AG10803 (cell line): ENCODE measurements around the gene DIAPH2.

Source experiments
- DNase-seq: peaks from one replicate; pipeline ENCODE4 v3.0.0; 2010; ENCODE audit warnings: low read depth
- H3K4me3 ChIP-seq: 2 replicates; pipeline ENCODE4 v1.5.1; 2011; ENCODE audit warnings: mild to moderate bottlenecking, low read length, control low read depth
- CTCF ChIP-seq: conservative IDR thresholded peaks from 2 replicates; pipeline ENCODE4 v1.5.1; 2011; ENCODE audit warnings: mild to moderate bottlenecking, low read length, control low read depth, inconsistent platforms

Gene DIAPH2

DNA sequence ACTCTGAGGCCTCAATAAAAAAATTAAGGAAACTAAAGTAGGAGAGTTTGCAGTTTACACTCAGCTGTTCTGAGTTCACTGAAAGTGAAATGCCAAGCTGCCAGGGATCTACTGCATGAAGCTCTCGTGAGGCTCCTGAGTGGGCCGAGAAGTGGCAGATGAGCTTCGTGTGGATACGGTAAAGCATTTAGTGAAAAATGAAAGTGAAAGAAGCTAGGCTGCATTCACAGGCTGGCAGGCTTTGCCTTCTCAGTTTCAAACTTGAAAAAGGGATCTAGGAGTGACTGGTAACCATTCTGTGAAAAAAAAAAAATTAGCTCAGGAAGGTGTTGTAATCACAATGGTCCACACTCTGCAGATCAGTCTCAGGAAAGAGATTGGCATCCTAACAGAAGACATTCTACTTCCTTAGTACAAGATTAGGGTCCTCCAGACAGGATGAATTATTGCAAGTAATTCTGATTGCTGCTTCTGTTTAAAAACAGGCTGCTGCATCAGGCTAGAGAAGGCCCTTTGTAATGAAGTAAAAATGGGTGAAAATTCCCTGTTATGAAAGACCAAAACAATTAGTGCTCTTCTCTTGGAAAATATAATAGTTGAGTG lies 879.0 kb downstream of the DIAPH2 start:
- no peak for TF ChIP-seq CTCF
- H3K4me3 ChIP-seq, result peak overlapping the region; percentile 35
- DNase-seq, result peak; percentile 61

DNA sequence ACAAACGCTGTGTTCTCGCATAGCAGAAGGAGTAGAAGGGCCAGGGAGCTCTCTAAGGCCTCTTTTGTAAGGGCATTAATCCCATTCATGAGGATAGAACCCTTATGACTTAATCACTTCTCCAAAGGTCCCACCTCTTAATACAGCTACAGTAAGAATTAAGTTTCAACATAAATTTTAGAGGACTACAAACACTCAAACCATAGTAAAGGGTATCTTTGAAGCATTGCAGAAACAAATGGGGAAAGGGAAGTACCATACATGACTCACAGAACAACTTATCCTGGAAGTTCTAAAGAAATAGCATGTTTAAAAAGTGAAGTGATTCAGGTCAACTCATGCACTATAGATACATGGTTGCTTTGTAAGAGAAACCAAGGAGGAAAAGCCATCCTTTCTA lies 879.9 kb downstream of the DIAPH2 start:
- TF ChIP-seq CTCF, result no peak
- peak; percentile 4 for DNase-seq
- no peak overlapping the region for H3K4me3 ChIP-seq

DNA sequence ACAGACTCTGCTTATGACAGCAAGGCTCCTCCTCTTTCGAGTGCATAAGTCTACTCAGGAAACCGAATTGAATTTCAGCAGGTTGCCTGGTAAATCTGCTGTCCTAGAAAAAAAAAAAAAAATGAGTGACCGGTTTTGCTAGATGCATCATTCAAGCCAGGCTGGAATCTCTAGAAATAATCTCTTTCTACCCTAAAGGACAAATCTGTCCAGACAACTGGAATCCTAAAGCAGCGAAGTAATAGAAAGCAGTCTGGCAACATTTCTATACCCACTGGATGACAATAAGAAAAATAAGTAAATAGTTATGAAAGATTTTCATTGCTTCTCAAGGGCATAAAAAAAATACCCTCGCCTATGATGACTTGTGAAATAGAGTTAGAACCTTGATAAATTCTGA lies 902.5 kb downstream of the DIAPH2 start:
- no peak for DNase-seq
- TF ChIP-seq CTCF, result no peak
- no peak overlapping the region for H3K4me3 ChIP-seq

- no peak for TF ChIP-seq CTCF
- no peak overlapping the region for H3K4me3 ChIP-seq
- no peak for DNase-seq
Measured at GRCh38 chrX:97594646-97595224, 910.1 kb downstream of the DIAPH2 start.

DNA sequence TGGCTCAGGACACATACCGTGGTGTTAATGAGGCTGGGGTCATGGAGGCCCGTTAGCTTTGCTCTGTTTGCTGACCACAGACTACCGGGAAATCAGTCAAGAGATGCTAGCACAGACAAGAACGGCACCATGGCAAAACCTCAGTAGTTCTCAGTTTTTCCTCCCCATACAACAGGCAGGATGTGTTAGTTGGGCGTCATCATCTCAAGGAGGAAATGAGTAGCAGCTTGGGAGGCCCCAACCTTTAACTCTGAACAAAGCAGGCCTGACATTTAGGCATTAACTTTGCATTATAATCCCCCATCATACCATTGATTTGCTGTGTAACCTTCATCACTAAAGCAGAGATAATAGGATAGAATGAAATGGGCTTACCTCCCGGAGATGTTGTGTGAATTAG lies 913.3 kb downstream of the DIAPH2 start:
- no peak overlapping the region for H3K4me3 ChIP-seq
- DNase-seq, result no peak
- no peak for TF ChIP-seq CTCF

- TF ChIP-seq CTCF, result no peak
- H3K4me3 ChIP-seq, result no peak overlapping the region
- DNase-seq, result no peak
Measured at GRCh38 chrX:97602465-97603258, 918.0 kb downstream of the DIAPH2 start.

- no peak overlapping the region for H3K4me3 ChIP-seq
- DNase-seq, result no peak
- no peak for TF ChIP-seq CTCF
Measured at GRCh38 chrX:97605271-97605670, 920.6 kb downstream of the DIAPH2 start.
